Stomach (tissue), 9 donors: ENCODE results near the gene ANKLE2. TPM values are rescaled to one million over a fixed set of nuclear protein-coding genes. Genes with fewer than 3 reads are reported as not detected.

Source experiments
- DNase-seq, 2 donors: peaks; one replicate each; pipeline versions ENCODE4 v3.0.0 to v3.0.0-alpha.2; 2013 to 2019
- H3K27ac ChIP-seq, 5 donors: fragments of 200-600 bp in 4 of 5; sonication (generic) in 4 of 5; one replicate each; pipeline ENCODE4 v1.5.1; 2013 to 2019; ENCODE audit warnings: mild to moderate bottlenecking in 1 of 5, moderate library complexity in 1 of 5
- H3K27me3 ChIP-seq, 3 donors: fragments of 200-600 bp; sonication (generic); one replicate each; pipeline ENCODE4 v1.5.1; 2017 to 2019; ENCODE audit warnings: mixed run types in 1 of 3
- H3K36me3 ChIP-seq, 4 donors: fragments of 200-600 bp; sonication (generic); 1 replicate in 3 of 4; 2 replicates in 1 of 4; pipeline ENCODE4 v1.5.1; 2016 to 2019
- H3K4me1 ChIP-seq, 4 donors: fragments of 200-600 bp; sonication (generic); one replicate each; pipeline ENCODE4 v1.5.1; 2016 to 2019
- H3K4me3 ChIP-seq, 4 donors: fragments of 200-600 bp; sonication (generic) in 3 of 4; one replicate each; pipeline ENCODE4 v1.5.1; 2016 to 2019; ENCODE audit warnings: mild to moderate bottlenecking in 1 of 4
- H3K9me3 ChIP-seq, 4 donors: fragments of 200-600 bp; sonication (generic); one replicate each; pipeline ENCODE4 v1.5.1; 2016 to 2019
- CTCF ChIP-seq, 7 experiments: fragments of 450-650 bp in 4 of 7; fragments of 200-600 bp in 3 of 7; sonication (generic) in 3 of 7; IDR thresholded peaks; one replicate each; pipeline ENCODE4 v1.5.1; 2016 to 2019; ENCODE audit warnings: antibody characterized with exemption in 7 of 7, control low read depth in 2 of 7, mild to moderate bottlenecking in 1 of 7
- EP300 ChIP-seq: sonication (generic); formaldehyde crosslinking; IDR thresholded peaks from one replicate; pipeline ENCODE4 v1.6.1; 2017; ENCODE audit warnings: antibody characterized with exemption
- POLR2A ChIP-seq, 4 donors: fragments of 450-650 bp; IDR thresholded peaks; one replicate each; pipeline ENCODE4 v1.6.1; 2016; ENCODE audit warnings: antibody characterized with exemption in 4 of 4, control low read depth in 2 of 4, mild to moderate bottlenecking in 1 of 4, moderate library complexity in 1 of 4
- POLR2AphosphoS5 ChIP-seq, 3 donors: sonication (generic); formaldehyde crosslinking; IDR thresholded peaks; one replicate each; pipeline ENCODE4 v1.6.1; 2016; ENCODE audit warnings: antibody characterized with exemption in 3 of 3
- WGBS, 5 donors: extraction: QIAGEN DNeasy Blood & Tissue Kit in 3 of 5; methylation state at CpG; one replicate each; pipeline versions ENCODE4 v1.1.5 to v1.1.7; 2013 to 2018; 5-methylcytosine and 5-hydroxymethylcytosine counted together
- intact Hi-C: fragments of 100-400 bp; cut with DNase I; formaldehyde crosslinking; loops from one replicate; pipeline ENCODE4 v1.15.1; 2023; ENCODE audit warnings: low total_unique reads
- polyA plus RNA-seq, 3 donors: library from polyadenylated mRNA; stranded (reverse); fragments of 200-250 nt; gene quantifications; one replicate each; pipeline ENCODE4 v1.2.3, GENCODE V29; 2013
- total RNA-seq, 5 donors: library from RNA; depleted of rRNA; stranded (reverse); fragments of >200 nt; gene quantifications; one replicate each; pipeline versions ENCODE4 v1.1.0 to v1.2.3, GENCODE V29; 2014 to 2016
- donor health status: healthy with polysubstance abuse.
- donor health status: Bipolar disorder and iron deficiency.
- donor health status: healthy.

The ANKLE2 gene
- total and polyA plus RNA-seq, 8 donors: 8.1 to 75.9 (median 40.8) TPM

- DNase-seq: no peak
- intact Hi-C loops: no loop called here
- no peaks in the 10 kb centered on the region for H3K9me3 ChIP-seq
- 83 to 91% (median 90%) methylated on average over 10 of the region's 10 CpGs for WGBS, 5 donors
- peaks cover 87 to 100% (median 100%) of the 10 kb centered on the region in 4 donors for H3K36me3 ChIP-seq
- H3K4me3 ChIP-seq: no peak overlapping the region
- H3K27ac ChIP-seq: no peak overlapping the region
- no peaks in the 10 kb centered on the region for H3K4me1 ChIP-seq
- no peaks in the 10 kb centered on the region for H3K27me3 ChIP-seq
- TF ChIP-seq POLR2A (IDR thresholded peaks at IDR 0.05) (no peak), EP300 (no peak), POLR2AphosphoS5 (IDR thresholded peaks at IDR 0.05) (no peak)
These were observed 13.3 kb downstream of the ANKLE2 start for GRCh38 chr12:132748319-132748718.

GRCh38 chr12:132747896-132748295, 13.7 kb downstream of the ANKLE2 start:
- intact Hi-C loops: no loop called here
- peaks cover 88 to 100% (median 100%) of the 10 kb centered on the region in 4 donors for H3K36me3 ChIP-seq

GRCh38 chr12:132747395-132747794, 14.2 kb downstream of the ANKLE2 start:
- DNase-seq: no peak
- no peak overlapping the region for H3K4me3 ChIP-seq
- 92 to 96% (median 95%) methylated on average over 10 to 11 of the region's 11 CpGs for WGBS, 5 donors
- H3K9me3 ChIP-seq: no peaks in the 10 kb centered on the region
- peaks cover 88 to 100% (median 100%) of the 10 kb centered on the region in 4 donors for H3K36me3 ChIP-seq
- no peak overlapping the region for H3K27ac ChIP-seq
- TF ChIP-seq EP300 (no peak), POLR2AphosphoS5 (IDR thresholded peaks at IDR 0.05) (no peak), CTCF (IDR thresholded peaks at IDR 0.05) (no peak), POLR2A (IDR thresholded peaks at IDR 0.05) (no peak)
- H3K27me3 ChIP-seq: no peaks in the 10 kb centered on the region
- no peaks in the 10 kb centered on the region for H3K4me1 ChIP-seq
- intact Hi-C loops: no loop called here

More at GRCh38 chr12:132747896-132748295, 13.7 kb downstream of the ANKLE2 start:
- TF ChIP-seq POLR2AphosphoS5 (IDR thresholded peaks at IDR 0.05): no peak
- no peak for TF ChIP-seq CTCF (IDR thresholded peaks at IDR 0.05)
- no peaks in the 10 kb centered on the region for H3K9me3 ChIP-seq
- H3K27ac ChIP-seq: no peak overlapping the region
- H3K4me1 ChIP-seq: no peaks in the 10 kb centered on the region
- no peak for DNase-seq
- no peak overlapping the region for H3K4me3 ChIP-seq
- H3K27me3 ChIP-seq: no peaks in the 10 kb centered on the region
- 91 to 95% (median 93%) methylated on average over 21 to 22 of the region's 22 CpGs for WGBS, 5 donors

- Histone ChIP-seq H3K27me3 (no peaks in the 10 kb centered on the region), H3K27ac (no peak overlapping the region), H3K4me3 (no peak overlapping the region), H3K9me3 (no peaks in the 10 kb centered on the region), H3K4me1 (no peaks in the 10 kb centered on the region), H3K36me3 (peaks cover 88 to 100% (median 100%) of the 10 kb centered on the region in 4 donors)
- intact Hi-C loops: no loop called here
- no peak for DNase-seq
- 73 to 95% (median 81%) methylated on average over 2 to 3 of the region's 3 CpGs for WGBS, 5 donors
- TF ChIP-seq EP300: no peak
- no peak for TF ChIP-seq CTCF (IDR thresholded peaks at IDR 0.05)
- no peak for TF ChIP-seq POLR2AphosphoS5 (IDR thresholded peaks at IDR 0.05)
- no peak for TF ChIP-seq POLR2A (IDR thresholded peaks at IDR 0.05)
These were observed 15.0 kb downstream of the ANKLE2 start for GRCh38 chr12:132746613-132747012.

- Histone ChIP-seq H3K4me3 (no peak overlapping the region), H3K27me3 (no peaks in the 10 kb centered on the region)
- WGBS, 5 donors: 85 to 97% (median 88%) methylated on average over 13 of the region's 13 CpGs
These were observed 17.8 kb downstream of the ANKLE2 start for GRCh38 chr12:132743831-132744230.

More at GRCh38 chr12:132743831-132744230, 17.8 kb downstream of the ANKLE2 start:
- Histone ChIP-seq H3K4me1 (no peaks in the 10 kb centered on the region), H3K27ac (no peak overlapping the region), H3K36me3 (peaks cover 89 to 100% (median 100%) of the 10 kb centered on the region in 4 donors), H3K9me3 (no peaks in the 10 kb centered on the region)
- DNase-seq: no peak
- intact Hi-C loops: no loop called here
- TF ChIP-seq POLR2AphosphoS5 (IDR thresholded peaks at IDR 0.05) (no peak), POLR2A (IDR thresholded peaks at IDR 0.05) (no peak), CTCF (IDR thresholded peaks at IDR 0.05) (no peak), EP300 (no peak)
